ENCODE data around the gene EPHB4. TPM values are rescaled to one million over a fixed set of nuclear protein-coding genes. Genes with fewer than 3 reads are reported as not detected.

The EPHB4 gene
- total RNA-seq, 1 experiment from 2014 or later: 104 TPM

- CTCF ChIA-PET: interaction anchor here (1.3 kb wide), 1 partner anchor 83 kb away, joined by 4 read pairs; the partner anchor contains the start of gene POP7
- no peaks in the 10 kb centered on the region for H3K9me3 ChIP-seq (ENCODE audit: low read length)
- H3K4me3 ChIP-seq (ENCODE audit: low read length): no peak overlapping the region
- no peak overlapping the region for H3K27ac ChIP-seq (ENCODE audit: low read length)
- ATAC-seq: no peak
- no peak overlapping the region for H3K4me2 ChIP-seq (ENCODE audit: low read length)
- H3K4me1 ChIP-seq (ENCODE audit: insufficient read depth, low read length): peaks cover 6% of the 10 kb centered on the region
- H3K36me3 ChIP-seq (ENCODE audit: low read depth, low read length): no peaks in the 10 kb centered on the region
- intact Hi-C loops (cut with micrococcal nuclease): no loop called here
- DNase-seq: no peak
- POLR2A ChIA-PET (ENCODE audit: unreplicated experiment): no interaction called here
- H3K9me2 ChIP-seq (replicated peaks; ENCODE audit: low read length): no peaks in the 10 kb centered on the region
- no peaks in the 10 kb centered on the region for H3K27me3 ChIP-seq (ENCODE audit: low read length)
- no peaks in the 10 kb centered on the region for H4K20me1 ChIP-seq (ENCODE audit: low read length)
- H3F3A ChIP-seq (ENCODE audit: low read length, unreplicated experiment): no peaks in the 10 kb centered on the region
- no peak overlapping the region for H2AFZ ChIP-seq (ENCODE audit: low read length)
- no TSS peak for BruUV-seq (replicated peaks)
- H3K9ac ChIP-seq (ENCODE audit: low read length): no peak overlapping the region
- no peaks in the 10 kb centered on the region for H3K79me2 ChIP-seq (ENCODE audit: low read length)
- TF ChIP-seq EZH2 (IDR thresholded peaks at IDR 0.05; ENCODE audit: low read length, unreplicated experiment): no peak
- TF ChIP-seq EZH2phosphoT487 (IDR thresholded peaks at IDR 0.05; ENCODE audit: borderline replicate concordance, low read length): no peak
- TF ChIP-seq CTCF (conservative IDR thresholded peaks at IDR 0.05; ENCODE audit: low read depth, low read length): peak; percentile 17; the same call in 1 of the 2 replicates
Measured at GRCh38 chr7:100789055-100789454, 38.3 kb downstream of the EPHB4 start.

- Histone ChIP-seq H3K36me3 (ENCODE audit: low read depth, low read length) (no peaks in the 10 kb centered on the region), H3K4me1 (ENCODE audit: insufficient read depth, low read length) (no peaks in the 10 kb centered on the region), H3K9me3 (ENCODE audit: low read length) (no peaks in the 10 kb centered on the region), H3K4me2 (ENCODE audit: low read length) (no peak overlapping the region), H3K79me2 (ENCODE audit: low read length) (no peaks in the 10 kb centered on the region), H3K4me3 (ENCODE audit: low read length) (no peak overlapping the region), H2AFZ (ENCODE audit: low read length) (no peak overlapping the region), H3K9me2 (replicated peaks; ENCODE audit: low read length) (no peaks in the 10 kb centered on the region), H4K20me1 (ENCODE audit: low read length) (no peaks in the 10 kb centered on the region), H3F3A (ENCODE audit: low read length, unreplicated experiment) (no peaks in the 10 kb centered on the region), H3K27me3 (ENCODE audit: low read length) (no peaks in the 10 kb centered on the region), H3K27ac (ENCODE audit: low read length) (no peak overlapping the region), H3K9ac (ENCODE audit: low read length) (no peak overlapping the region)
- no TSS peak for BruUV-seq (replicated peaks)
- ATAC-seq (no peak), DNase-seq (no peak)
- ChIA-PET CTCF (no interaction called here), POLR2A (ENCODE audit: unreplicated experiment) (no interaction called here)
- intact Hi-C loops (cut with micrococcal nuclease): no loop called here
- TF ChIP-seq CTCF (conservative IDR thresholded peaks at IDR 0.05; ENCODE audit: low read depth, low read length) (no peak), EZH2phosphoT487 (IDR thresholded peaks at IDR 0.05; ENCODE audit: borderline replicate concordance, low read length) (no peak), EZH2 (IDR thresholded peaks at IDR 0.05; ENCODE audit: low read length, unreplicated experiment) (no peak)
Measured at GRCh38 chr7:100786323-100786722, 41.0 kb downstream of the EPHB4 start.

GRCh38 chr7:100785878-100786277 is 41.4 kb downstream of the EPHB4 start:
- BruUV-seq (replicated peaks): no TSS peak
- CTCF ChIA-PET: no interaction called here

More at GRCh38 chr7:100785878-100786277, 41.4 kb downstream of the EPHB4 start:
- H3K4me2 ChIP-seq (ENCODE audit: low read length): no peak overlapping the region
- intact Hi-C loops (cut with micrococcal nuclease): no loop called here
- POLR2A ChIA-PET (ENCODE audit: unreplicated experiment): no interaction called here
- no peaks in the 10 kb centered on the region for H3K9me2 ChIP-seq (replicated peaks; ENCODE audit: low read length)
- TF ChIP-seq EZH2phosphoT487 (IDR thresholded peaks at IDR 0.05; ENCODE audit: borderline replicate concordance, low read length): no peak
- no peak for TF ChIP-seq CTCF (conservative IDR thresholded peaks at IDR 0.05; ENCODE audit: low read depth, low read length)
- no peak for TF ChIP-seq EZH2 (IDR thresholded peaks at IDR 0.05; ENCODE audit: low read length, unreplicated experiment)
- ATAC-seq (no peak), DNase-seq (no peak)
- no peaks in the 10 kb centered on the region for H3K79me2 ChIP-seq (ENCODE audit: low read length)
- H3K9me3 ChIP-seq (ENCODE audit: low read length): no peaks in the 10 kb centered on the region
- H3K4me3 ChIP-seq (ENCODE audit: low read length): no peak overlapping the region
- no peaks in the 10 kb centered on the region for H3K36me3 ChIP-seq (ENCODE audit: low read depth, low read length)
- H3K27ac ChIP-seq (ENCODE audit: low read length): no peak overlapping the region
- no peaks in the 10 kb centered on the region for H3K27me3 ChIP-seq (ENCODE audit: low read length)
- H3K9ac ChIP-seq (ENCODE audit: low read length): no peak overlapping the region
- no peaks in the 10 kb centered on the region for H3K4me1 ChIP-seq (ENCODE audit: insufficient read depth, low read length)
- H2AFZ ChIP-seq (ENCODE audit: low read length): no peak overlapping the region
- H3F3A ChIP-seq (ENCODE audit: low read length, unreplicated experiment): no peaks in the 10 kb centered on the region
- H4K20me1 ChIP-seq (ENCODE audit: low read length): no peaks in the 10 kb centered on the region

Data from PC-3 (cell line).